ENCODE results near the gene METTL22.

The METTL22 gene

GRCh38 chr16:8579559-8579958 is 41.9 kb upstream of the METTL22 start:
- H3K4me2 ChIP-seq (ENCODE audit: insufficient read depth, low read length), result no peak overlapping the region
- no peaks in the 10 kb centered on the region for H3K36me3 ChIP-seq (ENCODE audit: insufficient read depth, low read length)
- no peaks in the 10 kb centered on the region for H3K9me3 ChIP-seq (ENCODE audit: insufficient read depth, low read length, severe bottlenecking)
- no peak overlapping the region for H2AFZ ChIP-seq (ENCODE audit: low read depth, low read length)
- DNase-seq (no peak), ATAC-seq (ENCODE audit: insufficient read depth, low read depth) (no peak)
- 0 out of 2 replicates have a peak, but pooled peaks cover 5% of the 10 kb centered on the region for H3K4me1 ChIP-seq (ENCODE audit: insufficient read depth, low read length)
- H3K27ac ChIP-seq (ENCODE audit: low read length), result no peak overlapping the region
- TF ChIP-seq CTCF (IDR thresholded peaks at IDR 0.05; ENCODE audit: borderline replicate concordance, extremely low read depth, low read length, poor library complexity, severe bottlenecking) (no peak), EZH2 (IDR thresholded peaks at IDR 0.05; ENCODE audit: borderline replicate concordance, low read depth, low read length, severe bottlenecking) (no peak)
- no peaks in the 10 kb centered on the region for H4K20me1 ChIP-seq (ENCODE audit: insufficient read depth, low read length)
- H3K4me3 ChIP-seq (ENCODE audit: low read depth in 1 of 2, low read length in 2 of 2), result no peak overlapping the region
- H3K79me2 ChIP-seq (ENCODE audit: insufficient read depth, low read length), result no peaks in the 10 kb centered on the region
- H3K9ac ChIP-seq (ENCODE audit: low read depth, low read length), result no peak overlapping the region
- no peaks in the 10 kb centered on the region for H3K27me3 ChIP-seq (ENCODE audit: insufficient read depth, low read length, poor library complexity)

- Histone ChIP-seq H3K79me2 (ENCODE audit: insufficient read depth, low read length) (no peaks in the 10 kb centered on the region), H3K4me3 (ENCODE audit: low read depth in 1 of 2, low read length in 2 of 2) (no peak overlapping the region), H4K20me1 (ENCODE audit: insufficient read depth, low read length) (no peaks in the 10 kb centered on the region), H3K27me3 (ENCODE audit: insufficient read depth, low read length, poor library complexity) (peaks cover 6% of the 10 kb centered on the region), H3K4me1 (ENCODE audit: insufficient read depth, low read length) (0 out of 2 replicates have a peak, but pooled peaks cover 5% of the 10 kb centered on the region), H3K4me2 (ENCODE audit: insufficient read depth, low read length) (no peak overlapping the region), H3K27ac (ENCODE audit: low read length) (no peak overlapping the region), H3K9ac (ENCODE audit: low read depth, low read length) (no peak overlapping the region), H3K9me3 (ENCODE audit: insufficient read depth, low read length, severe bottlenecking) (no peaks in the 10 kb centered on the region), H2AFZ (ENCODE audit: low read depth, low read length) (no peak overlapping the region), H3K36me3 (ENCODE audit: insufficient read depth, low read length) (no peaks in the 10 kb centered on the region)
- no peak for ATAC-seq (ENCODE audit: insufficient read depth, low read depth)
- DNase-seq, result no peak
- TF ChIP-seq CTCF (IDR thresholded peaks at IDR 0.05; ENCODE audit: borderline replicate concordance, extremely low read depth, low read length, poor library complexity, severe bottlenecking) (no peak), EZH2 (IDR thresholded peaks at IDR 0.05; ENCODE audit: borderline replicate concordance, low read depth, low read length, severe bottlenecking) (no peak)
These were observed 39.5 kb upstream of the METTL22 start for GRCh38 chr16:8581831-8582580.

GRCh38 chr16:8583199-8583598 is 38.3 kb upstream of the METTL22 start:
- no peak for ATAC-seq (ENCODE audit: insufficient read depth, low read depth)
- no peak overlapping the region for H3K4me2 ChIP-seq (ENCODE audit: insufficient read depth, low read length)
- peaks cover 6% of the 10 kb centered on the region for H3K27me3 ChIP-seq (ENCODE audit: insufficient read depth, low read length, poor library complexity)
- no peak overlapping the region for H3K27ac ChIP-seq (ENCODE audit: low read length)
- DNase-seq, result no peak
- no peaks in the 10 kb centered on the region for H3K9me3 ChIP-seq (ENCODE audit: insufficient read depth, low read length, severe bottlenecking)
- 0 out of 2 replicates have a peak, but pooled peaks cover 5% of the 10 kb centered on the region for H3K4me1 ChIP-seq (ENCODE audit: insufficient read depth, low read length)
- no peak overlapping the region for H3K9ac ChIP-seq (ENCODE audit: low read depth, low read length)
- H3K79me2 ChIP-seq (ENCODE audit: insufficient read depth, low read length), result no peaks in the 10 kb centered on the region
- no peaks in the 10 kb centered on the region for H4K20me1 ChIP-seq (ENCODE audit: insufficient read depth, low read length)
- H3K36me3 ChIP-seq (ENCODE audit: insufficient read depth, low read length), result no peaks in the 10 kb centered on the region
- TF ChIP-seq CTCF (IDR thresholded peaks at IDR 0.05; ENCODE audit: borderline replicate concordance, extremely low read depth, low read length, poor library complexity, severe bottlenecking) (no peak), EZH2 (IDR thresholded peaks at IDR 0.05; ENCODE audit: borderline replicate concordance, low read depth, low read length, severe bottlenecking) (no peak)
- no peak overlapping the region for H2AFZ ChIP-seq (ENCODE audit: low read depth, low read length)
- H3K4me3 ChIP-seq (ENCODE audit: low read depth in 1 of 2, low read length in 2 of 2), result no peak overlapping the region

Data from DND-41 (cell line).